SHP77 (cell line): ENCODE measurements around the gene ALDH1A1.

Experiments
- DNase-seq, 2 experiments: peaks; one replicate each; lab custom pipeline; 2025; lab: John Stamatoyannopoulos, UW

The ALDH1A1 gene

GRCh38 chr9:72855890-72856523 is 96.8 kb downstream of the ALDH1A1 start:
- DNase-seq, result no peak

GRCh38 chr9:72855321-72855720 is 97.5 kb downstream of the ALDH1A1 start:
- DNase-seq, result no peak
